Neural progenitor cell (in vitro differentiated cells): Measurements from ENCODE around the gene CCDC158.

Source experiments
- EZH2phosphoT487 ChIP-seq: fragments of 200-600 bp; sonication (generic); IDR thresholded peaks from 2 replicates; pipeline ENCODE4 v1.6.1; 2017; ENCODE audit warnings: antibody characterized with exemption
- TF ChIP-seq, protein P1 (sequence below): fragments of 200-600 bp; sonication (generic); IDR thresholded peaks from 2 replicates; pipeline ENCODE4 v1.5.1; 2017; ENCODE audit warnings: antibody characterized with exemption, mild to moderate bottlenecking

DNA sequence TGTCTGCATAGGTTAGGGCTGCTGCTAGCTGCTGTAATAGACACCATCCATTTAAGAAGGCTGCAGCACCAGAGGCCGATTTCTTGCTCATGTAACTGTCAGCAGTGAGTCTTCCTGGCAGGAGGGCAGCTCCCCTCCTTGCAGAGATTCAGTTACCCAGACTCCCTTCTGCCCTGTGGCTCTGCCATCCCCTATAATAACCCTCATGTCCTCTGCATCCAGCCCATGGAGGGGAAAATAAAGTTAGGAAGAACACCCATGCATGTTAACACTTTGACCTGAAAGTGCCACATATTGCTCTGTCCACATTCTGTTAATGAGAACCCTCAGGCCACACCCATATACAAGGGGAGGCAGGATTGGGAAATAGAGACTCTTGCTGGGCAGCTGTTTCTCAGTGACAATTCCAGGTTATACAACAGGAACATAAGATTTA lies 109.0 kb downstream of the CCDC158 start:
- TF ChIP-seq, protein P1, sequence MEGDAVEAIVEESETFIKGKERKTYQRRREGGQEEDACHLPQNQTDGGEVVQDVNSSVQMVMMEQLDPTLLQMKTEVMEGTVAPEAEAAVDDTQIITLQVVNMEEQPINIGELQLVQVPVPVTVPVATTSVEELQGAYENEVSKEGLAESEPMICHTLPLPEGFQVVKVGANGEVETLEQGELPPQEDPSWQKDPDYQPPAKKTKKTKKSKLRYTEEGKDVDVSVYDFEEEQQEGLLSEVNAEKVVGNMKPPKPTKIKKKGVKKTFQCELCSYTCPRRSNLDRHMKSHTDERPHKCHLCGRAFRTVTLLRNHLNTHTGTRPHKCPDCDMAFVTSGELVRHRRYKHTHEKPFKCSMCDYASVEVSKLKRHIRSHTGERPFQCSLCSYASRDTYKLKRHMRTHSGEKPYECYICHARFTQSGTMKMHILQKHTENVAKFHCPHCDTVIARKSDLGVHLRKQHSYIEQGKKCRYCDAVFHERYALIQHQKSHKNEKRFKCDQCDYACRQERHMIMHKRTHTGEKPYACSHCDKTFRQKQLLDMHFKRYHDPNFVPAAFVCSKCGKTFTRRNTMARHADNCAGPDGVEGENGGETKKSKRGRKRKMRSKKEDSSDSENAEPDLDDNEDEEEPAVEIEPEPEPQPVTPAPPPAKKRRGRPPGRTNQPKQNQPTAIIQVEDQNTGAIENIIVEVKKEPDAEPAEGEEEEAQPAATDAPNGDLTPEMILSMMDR = no peak
- TF ChIP-seq EZH2phosphoT487 = no peak
